RKO (cell line): ENCODE measurements around the gene RNGTT.
A peak's percentile ranks its signal among the peaks of the same experiment; 100 is the strongest.
"Not testable (repeated sequence)": the region's sequence is repeated elsewhere in the genome, so short reads cannot be mapped to it uniquely, and the experiment has no call there.

Experiments used
- DNase-seq: peaks from one replicate; pipeline ENCODE4 v3.0.0-alpha.2; 2016; ENCODE audit warnings: low spot score

RNGTT gene

DNA sequence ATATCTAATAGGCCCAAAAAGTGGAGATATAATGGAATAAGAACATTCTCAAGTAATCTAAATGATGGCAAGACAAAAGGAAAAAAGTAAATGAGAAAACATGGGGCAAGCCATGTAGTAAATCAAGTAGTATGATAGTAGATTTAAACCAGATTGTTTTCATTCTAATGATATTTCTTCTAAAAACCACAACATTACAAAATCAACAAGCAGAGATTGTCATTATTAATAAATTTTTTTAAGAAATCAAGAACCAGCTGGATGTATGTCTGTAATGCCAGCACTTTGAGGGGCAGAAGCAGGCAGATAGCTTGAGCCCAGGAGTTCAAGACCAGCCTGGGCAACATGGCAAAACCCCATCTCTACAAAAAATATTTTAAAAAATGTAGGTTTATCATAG, 155.0 kb downstream of the RNGTT start:
- no peak for DNase-seq

DNA sequence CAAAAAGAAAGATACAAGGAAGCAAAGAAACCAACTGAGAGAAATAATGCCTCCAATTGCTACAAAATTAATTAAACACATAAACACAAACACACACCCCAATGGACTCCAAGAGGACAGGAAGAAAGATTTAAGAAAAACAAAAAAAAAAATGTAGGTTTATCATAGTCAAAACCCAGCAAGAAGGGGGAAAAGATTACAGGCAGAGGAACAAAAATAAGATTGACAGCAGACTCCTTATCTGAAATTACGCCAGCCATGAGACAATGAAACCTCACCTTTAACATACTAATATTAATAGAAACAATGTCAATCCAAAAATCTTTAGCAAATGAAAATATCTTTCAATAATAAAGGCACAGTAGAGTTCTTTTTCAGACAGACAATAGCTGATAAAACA, 155.8 kb downstream of the RNGTT start:
- no peak for DNase-seq

- DNase-seq: no peak
These were observed 156.7 kb downstream of the RNGTT start for GRCh38 chr6:88806728-88807127.

DNA sequence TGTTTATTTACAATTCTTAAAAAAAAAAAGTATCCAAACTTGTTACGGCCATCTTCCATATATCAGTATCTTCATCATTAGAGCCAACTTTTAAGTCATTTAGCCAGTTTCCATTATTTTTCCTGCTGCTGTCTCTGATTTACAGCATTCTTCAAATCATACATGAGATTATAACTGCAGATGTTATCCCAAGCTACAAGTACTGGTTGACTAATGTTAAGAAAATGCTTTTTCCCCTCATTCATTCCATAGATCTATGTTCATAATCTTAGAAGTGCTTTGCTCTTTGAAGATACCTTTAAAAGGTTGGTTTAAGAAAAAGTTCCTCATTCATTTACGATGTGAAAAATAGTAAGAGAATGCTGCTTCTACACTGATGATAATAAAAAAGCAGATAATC, 158.7 kb downstream of the RNGTT start:
- no peak for DNase-seq

DNA sequence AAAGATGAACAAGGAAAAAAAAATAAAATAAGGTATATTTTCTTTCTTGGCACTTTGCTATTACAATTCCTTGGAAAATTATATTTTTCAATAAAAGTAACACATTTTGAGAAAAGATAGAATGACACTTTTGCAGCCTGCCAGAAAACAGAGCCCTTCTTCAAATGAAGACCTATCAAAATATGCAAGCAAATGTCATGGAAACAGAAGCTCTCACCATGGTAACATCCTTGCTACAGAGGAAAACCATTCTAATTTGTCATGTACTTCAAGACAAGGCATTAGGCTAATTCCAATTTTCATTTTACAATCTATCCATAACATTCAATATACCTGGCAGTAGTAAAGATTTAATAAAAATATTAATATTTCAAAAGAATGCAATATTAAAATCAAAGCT, 177.9 kb downstream of the RNGTT start:
- no peak for DNase-seq

DNA sequence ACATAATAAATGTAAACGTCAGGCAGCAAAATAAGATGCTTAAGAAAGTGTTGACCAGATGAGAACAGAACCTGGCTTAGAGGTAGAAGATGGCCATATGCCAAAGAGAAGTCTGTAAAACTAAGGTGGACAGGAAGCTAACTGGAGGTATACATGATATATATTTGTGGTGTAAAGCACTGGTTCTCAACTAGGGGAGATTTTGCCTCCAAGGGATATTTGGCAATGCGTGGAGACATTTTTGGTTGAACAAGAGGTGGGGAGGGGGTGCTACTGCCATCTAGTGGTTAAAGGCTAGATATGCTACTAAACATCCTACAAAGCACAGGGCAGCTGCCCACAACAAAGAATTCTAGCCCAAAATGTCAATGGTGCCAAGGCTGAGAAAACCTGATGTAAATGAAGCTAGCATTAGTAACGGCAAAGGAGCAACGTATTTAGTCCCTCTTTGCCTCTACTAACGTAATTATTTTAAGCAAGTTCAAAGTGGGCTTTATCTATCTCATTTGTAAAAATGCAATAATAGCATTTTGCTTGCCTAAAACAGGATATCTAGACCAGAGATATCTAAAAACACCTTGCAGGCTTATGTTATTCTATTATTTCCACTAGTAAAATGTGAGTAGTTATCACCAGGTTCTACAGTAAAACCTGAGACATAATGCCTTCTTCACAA, 182.6 kb downstream of the RNGTT start:
- DNase-seq: peak; percentile 74

DNA sequence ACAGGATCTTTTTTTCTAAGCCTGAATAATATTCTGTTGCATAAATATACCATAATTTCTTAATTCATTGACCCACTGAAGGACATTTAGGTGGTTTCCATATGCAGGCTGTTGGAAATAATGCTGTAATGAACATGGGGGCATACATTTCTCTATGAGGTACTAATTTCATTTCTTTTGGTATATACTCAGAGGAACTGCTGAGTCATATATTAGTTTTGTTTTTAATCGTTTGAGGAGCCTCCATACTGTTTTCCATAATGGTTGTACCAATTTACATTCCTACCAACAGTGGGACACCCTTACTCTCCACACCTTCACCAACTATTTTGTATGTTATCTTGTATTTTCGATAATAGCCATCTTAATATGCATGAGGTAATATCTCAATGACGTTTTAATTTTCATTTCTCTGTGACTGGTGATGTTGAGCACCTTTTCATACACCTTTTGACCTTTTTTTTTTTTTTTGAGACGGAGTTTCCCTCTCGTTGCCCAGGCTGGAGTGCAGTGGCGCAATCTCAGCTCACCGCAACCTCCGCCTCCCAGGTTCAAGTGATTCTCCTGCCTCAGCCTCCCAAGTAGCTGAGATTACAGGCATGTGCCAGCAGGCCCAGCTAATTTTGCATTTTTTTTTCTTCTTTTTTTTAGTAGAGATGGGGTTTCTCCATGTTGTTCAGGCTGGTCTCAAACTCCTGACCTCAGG, 187.4 kb downstream of the RNGTT start:
- no peak for DNase-seq

DNA sequence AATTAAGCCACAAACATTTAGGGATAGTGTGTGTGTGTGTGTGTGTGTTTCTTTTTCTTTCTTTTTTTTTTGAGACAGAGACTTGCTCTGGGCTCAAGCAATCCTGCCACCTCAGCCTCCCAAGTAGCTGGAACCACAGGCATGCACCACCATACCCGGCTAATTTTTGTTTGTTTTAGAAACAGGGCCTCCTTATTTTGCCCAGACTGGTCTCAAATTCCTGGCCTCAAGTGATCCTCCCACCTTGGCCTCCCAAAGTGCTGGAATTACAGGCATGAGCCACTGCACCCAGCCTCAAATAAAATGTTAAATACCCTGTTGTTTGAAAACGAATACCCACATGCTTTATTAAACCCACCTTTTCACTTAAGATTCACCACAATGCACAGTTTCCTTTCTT, 195.3 kb downstream of the RNGTT start:
- DNase-seq: not testable (repeated sequence)

DNA sequence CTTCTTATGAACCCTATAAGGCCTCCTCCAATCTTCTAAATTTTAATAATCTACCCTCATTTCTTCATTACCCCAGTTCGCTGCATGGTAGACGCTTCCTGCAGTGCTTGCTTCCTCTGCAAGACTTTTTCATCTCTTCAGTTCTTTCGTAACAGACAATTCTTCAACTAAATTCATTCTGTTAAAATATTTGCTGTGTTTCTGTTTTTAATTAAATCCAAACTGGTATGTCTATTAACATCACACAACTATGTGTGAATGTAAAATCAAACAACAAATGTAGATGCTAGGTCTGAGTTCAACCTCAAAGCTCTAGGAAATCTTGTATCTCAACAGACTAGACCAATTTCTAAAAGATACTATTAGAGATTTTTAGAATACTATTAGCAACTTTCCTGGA, 199.3 kb downstream of the RNGTT start:
- DNase-seq: no peak

GRCh38 chr6:88763160-88763559, 200.3 kb downstream of the RNGTT start:
- DNase-seq: no peak

- DNase-seq: no peak
These were observed 202.0 kb downstream of the RNGTT start for GRCh38 chr6:88761237-88762031.

- no peak for DNase-seq
These were observed 203.3 kb downstream of the RNGTT start for GRCh38 chr6:88760091-88760490.

DNA sequence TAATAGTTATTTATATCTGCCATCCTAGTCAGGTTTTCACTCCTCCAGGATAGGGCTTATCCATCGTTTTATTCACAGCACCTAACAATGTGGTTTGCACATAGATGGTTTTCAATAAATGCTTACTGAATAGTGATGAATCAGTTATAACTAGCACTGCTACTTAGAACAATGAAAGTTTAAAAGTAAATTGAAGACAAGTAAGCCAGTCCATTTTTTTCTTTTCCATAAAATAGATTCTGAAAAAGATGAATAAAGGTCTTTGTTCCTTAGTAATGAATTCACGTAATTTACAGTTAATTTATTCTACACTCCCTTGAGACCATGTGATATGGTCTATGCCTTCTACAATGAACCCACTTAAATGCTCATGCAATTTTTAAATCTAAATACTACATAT, 212.5 kb downstream of the RNGTT start:
- no peak for DNase-seq

DNA sequence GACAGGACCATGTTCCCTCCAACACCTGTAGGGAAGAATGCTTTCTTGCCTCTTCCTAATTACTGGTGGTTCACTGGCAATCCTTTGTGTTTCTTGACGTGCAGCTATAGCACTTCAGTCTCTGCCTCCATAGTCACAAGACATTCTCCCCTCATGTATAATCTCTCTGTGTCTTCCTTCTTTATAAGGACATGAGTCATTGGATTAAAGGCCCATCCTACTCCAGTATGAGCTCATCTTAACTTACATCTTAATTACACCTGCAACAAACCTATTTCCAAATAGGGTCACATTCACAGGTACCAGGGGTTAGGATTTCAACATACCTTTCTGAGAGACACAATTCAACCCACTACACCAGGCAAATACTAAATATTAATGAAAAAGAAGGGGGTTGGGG, 213.6 kb downstream of the RNGTT start:
- DNase-seq: no peak

DNA sequence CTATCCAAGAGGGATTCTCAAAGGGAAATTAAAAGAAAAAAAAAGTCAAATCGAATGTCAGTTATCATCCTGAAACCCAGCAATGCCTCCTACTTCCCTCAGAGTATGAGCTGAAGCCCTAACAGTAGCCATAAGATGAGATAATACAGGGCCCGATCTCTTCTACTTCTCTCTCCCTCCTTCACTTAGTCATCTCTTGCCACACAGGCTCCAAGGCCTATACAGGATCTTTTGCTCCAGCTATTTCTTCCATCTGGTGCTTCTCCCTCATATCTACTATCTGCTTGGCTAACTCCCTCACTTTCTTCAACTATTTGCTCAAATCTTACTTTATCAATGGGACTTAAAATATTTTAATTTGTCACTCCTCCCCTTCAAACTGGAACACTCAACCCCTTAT, 215.3 kb downstream of the RNGTT start:
- no peak for DNase-seq

GRCh38 chr6:88741939-88742338, 221.5 kb downstream of the RNGTT start:
- DNase-seq: no peak

DNA sequence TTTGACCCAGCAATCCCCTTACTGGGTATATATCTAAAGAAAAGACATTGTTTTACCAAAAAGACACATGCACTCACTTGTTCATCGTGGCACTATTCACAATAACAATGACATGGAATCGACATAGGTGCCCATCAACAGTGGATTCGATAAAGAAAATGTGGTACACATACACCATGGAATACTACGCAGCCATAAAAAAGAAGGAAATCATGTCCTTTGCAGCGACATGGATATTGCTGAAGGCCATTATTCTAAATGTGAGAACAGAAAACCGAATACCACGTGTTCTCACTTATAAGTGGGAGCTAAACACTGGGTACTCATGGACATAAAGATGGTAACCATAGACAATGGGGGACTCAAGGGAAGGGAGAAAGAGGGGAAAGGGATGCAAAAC, 222.3 kb downstream of the RNGTT start:
- no peak for DNase-seq

- no peak for DNase-seq
These were observed 228.9 kb downstream of the RNGTT start for GRCh38 chr6:88734544-88734943.

- no peak for DNase-seq
These were observed 232.8 kb downstream of the RNGTT start for GRCh38 chr6:88730611-88731011.

GRCh38 chr6:88728756-88729155, 234.7 kb downstream of the RNGTT start:
- DNase-seq: no peak

GRCh38 chr6:88726409-88726808, 237.0 kb downstream of the RNGTT start:
- DNase-seq: not testable (repeated sequence)

GRCh38 chr6:88725111-88725975, 238.1 kb downstream of the RNGTT start:
- no peak for DNase-seq
